SIG-M5 (cell line): ENCODE measurements around the gene PLEKHA3.
"Not testable (repeated sequence)": the region's sequence is repeated elsewhere in the genome, so short reads cannot be mapped to it uniquely, and the experiment has no call there.

Experiments
- DNase-seq: peaks from one replicate; lab custom pipeline; 2025; lab: John Stamatoyannopoulos, UW

PLEKHA3 gene

DNA sequence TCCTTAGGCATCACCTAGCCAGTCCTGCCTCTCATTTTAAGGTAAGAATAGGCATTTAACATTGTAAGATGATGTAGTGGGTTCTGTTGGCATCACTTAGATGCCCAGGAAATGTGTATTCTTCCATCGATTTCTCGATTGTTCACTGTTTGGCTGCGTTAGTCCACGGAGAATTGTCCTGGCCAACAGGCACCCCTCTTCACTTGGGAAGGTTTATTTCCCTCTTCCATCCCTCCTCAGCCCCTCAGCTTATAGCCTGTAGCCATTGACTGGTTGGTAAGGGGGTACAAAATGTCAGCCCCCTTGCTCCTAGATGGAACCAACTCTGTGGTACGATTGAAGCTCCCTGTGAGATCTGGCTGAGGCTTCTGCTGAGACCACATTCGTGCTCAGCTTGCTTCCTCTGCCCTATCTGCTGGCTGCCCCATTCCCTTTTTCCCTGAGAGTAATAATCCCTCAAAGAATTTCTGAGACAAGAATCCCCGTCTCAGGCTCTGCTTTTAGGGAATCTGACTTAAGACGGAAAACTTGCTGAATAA, 43.4 kb downstream of the PLEKHA3 start:
- no peak for DNase-seq

- not testable (repeated sequence) for DNase-seq
Measured at GRCh38 chr2:178525010-178525409, 44.8 kb downstream of the PLEKHA3 start.

- DNase-seq, result not testable (repeated sequence)
Measured at GRCh38 chr2:178525460-178525859, 45.2 kb downstream of the PLEKHA3 start.

DNA sequence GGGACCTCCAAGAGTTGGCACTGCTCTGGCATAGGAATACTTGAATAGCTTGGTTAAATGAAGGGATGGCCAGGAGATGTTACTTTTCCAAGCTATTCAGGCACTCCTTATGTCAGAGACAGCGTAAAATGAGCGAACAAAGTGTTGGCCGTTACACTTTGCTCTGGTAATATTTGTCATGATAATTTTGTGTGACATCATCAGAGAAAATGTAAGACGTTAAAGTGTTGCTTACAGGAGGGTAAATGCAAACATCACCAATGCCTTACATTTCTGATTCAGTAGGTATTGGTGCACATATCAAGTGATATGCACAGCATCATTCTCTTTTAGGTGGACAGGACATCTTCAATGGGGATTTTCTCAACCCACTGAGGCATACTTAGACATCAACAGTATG, 46.0 kb downstream of the PLEKHA3 start:
- no peak for DNase-seq

GRCh38 chr2:178527592-178527991, 47.3 kb downstream of the PLEKHA3 start:
- DNase-seq, result no peak

DNA sequence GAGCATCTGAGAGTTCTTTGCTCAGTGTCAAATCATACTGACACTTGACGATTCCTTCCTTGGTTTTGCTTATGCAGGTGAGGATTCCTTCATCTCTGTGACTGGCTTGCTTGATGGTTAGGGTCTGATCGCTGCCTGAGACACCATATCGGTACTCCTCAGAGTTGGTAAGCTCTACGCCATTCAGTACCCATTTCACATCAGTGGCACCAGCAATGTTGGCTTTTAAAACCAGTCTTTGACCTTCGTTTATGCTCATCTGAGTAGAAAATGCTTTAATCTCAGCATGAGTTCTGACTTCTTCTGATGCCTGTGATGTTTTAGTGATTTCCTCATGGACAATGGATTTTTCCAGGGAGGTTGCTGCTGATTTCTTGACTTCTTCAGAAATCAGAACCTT, 48.4 kb downstream of the PLEKHA3 start:
- no peak for DNase-seq

DNA sequence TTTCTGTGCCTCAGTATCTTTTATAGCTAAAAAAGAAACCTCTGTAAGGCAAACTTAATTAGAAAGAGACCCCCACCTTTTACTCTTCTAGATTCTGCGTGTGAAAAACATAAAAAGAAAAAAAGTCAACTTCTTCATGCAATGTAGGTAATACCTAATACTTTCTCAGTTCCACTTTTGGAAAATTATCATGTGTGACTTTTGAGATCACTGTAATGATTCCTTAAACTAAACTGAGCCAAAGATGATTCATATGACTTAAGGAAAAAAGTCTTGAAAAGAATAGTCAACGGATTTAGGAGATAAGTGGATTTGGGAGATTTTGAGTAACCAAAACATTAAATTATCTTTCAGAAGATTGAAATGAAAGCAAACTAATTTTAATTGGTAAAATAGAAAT, 48.9 kb downstream of the PLEKHA3 start:
- no peak for DNase-seq

GRCh38 chr2:178530131-178530530, 49.9 kb downstream of the PLEKHA3 start:
- DNase-seq, result no peak

- peak; percentile 61 for DNase-seq
Measured at GRCh38 chr2:178530625-178531142, 50.4 kb downstream of the PLEKHA3 start.

DNA sequence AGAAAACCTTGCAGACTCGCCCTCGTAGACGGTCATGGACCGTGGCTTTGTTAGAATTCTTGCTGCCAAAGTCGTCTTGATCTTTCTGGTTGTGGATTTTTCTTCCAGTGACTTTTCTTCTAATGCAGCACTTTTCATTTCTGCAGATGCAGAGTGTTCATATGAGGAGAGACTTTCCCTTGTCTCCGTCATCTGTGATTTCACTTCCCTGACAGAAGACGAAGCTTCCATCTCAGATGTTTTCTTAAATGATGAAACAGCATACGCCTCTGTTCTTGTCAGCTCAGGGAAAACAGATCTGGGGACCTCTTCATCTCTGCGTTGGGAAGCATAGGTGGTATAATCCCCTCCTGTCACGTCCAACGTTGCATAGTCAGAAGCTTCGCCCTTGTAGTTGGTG, 50.9 kb downstream of the PLEKHA3 start:
- no peak for DNase-seq

GRCh38 chr2:178536037-178536436, 55.8 kb downstream of the PLEKHA3 start:
- DNase-seq, result no peak

DNA sequence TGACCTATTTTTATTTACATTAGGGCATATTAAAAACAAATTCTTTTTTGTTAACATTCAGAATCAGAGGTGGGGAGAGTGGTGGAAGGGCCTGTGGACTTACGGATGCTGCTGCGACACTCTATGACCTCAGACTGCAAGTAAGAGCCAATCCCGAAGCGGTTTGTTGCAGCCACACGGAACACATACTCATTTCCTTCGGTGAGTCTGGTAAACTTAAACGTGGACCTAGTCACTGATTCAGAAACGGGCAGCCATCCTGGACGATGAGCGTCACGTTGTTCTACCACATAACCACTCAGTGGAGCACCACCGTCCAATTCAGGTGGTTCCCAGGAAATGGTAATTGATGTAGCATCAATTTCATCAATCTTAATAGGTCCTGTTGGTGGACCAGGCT, 61.9 kb downstream of the PLEKHA3 start:
- DNase-seq, result no peak

- no peak for DNase-seq
Measured at GRCh38 chr2:178542569-178542968, 62.3 kb downstream of the PLEKHA3 start.

GRCh38 chr2:178550352-178550751, 70.1 kb downstream of the PLEKHA3 start:
- DNase-seq, result no peak

- DNase-seq, result no peak
Measured at GRCh38 chr2:178553047-178553446, 72.8 kb downstream of the PLEKHA3 start.
